NCI-H2081 (cell line): ENCODE data around the gene C2CD2L.
A peak's percentile ranks its signal among the peaks of the same experiment; 100 is the strongest.
"Not testable (repeated sequence)": the region's sequence is repeated elsewhere in the genome, so short reads cannot be mapped to it uniquely, and the experiment has no call there.

Source experiments
- DNase-seq, 2 experiments: peaks; one replicate each; lab custom pipeline; 2025; lab: John Stamatoyannopoulos, UW

The C2CD2L gene

DNA sequence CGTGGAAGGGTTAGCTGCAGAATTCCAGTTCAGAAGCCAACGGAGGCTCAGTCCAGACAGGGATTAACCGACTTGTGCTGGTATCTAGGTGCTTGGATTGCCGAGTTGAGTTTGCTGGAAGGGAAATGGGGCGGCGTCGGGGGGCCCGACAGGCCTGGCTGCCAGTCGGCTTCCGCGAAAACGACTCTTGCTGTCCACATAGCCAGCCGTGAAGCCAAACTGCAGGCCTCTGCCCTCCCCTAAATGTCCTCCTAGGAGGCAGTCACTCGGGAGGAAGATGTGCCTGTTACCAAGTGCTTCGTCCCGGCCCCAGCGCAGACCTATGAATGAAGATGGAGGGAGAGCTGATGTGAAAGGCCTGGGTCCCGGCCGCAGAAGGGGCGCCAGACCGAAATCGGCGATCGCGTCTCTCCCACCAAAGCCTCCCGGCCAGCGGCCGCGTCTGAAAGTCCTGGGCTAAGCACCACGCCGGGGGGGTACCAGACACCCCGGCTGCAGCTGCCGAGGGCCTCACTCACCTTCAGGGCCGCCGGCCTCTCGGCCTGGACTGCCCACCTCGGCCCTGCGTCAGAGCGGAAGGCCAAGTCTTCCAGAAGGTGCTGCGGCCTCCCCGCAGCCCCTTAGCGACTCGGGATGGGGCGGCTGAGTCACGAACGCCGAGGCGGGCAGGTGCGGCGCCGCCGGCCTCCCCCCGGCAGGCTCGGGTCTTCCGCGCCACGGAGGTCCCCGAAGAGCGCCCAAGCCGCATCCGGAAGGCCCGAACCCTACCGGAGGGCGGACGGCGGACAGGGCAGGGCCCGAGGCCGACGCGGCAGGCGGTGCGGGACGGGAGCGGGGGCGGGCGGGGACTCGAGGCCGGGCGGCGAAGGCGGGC, 13.0 kb upstream of the C2CD2L start:
- peak in 1 of 2 experiments; percentile 50 for DNase-seq

DNA sequence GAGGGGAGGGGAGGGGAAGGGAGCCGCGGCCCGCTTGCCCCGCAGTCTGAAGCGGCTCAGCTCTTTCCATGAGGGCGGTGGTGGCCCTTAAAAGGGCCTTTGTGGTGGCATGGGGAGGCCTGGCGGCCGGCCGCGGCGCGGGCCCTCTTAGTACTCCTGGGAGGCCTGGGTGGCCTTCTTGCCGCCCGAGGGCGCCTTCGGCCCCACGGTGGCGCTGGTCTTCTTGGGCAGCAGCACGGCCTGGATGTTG, 12.4 kb upstream of the C2CD2L start:
- peak; percentile 62 to 83 for DNase-seq

DNA sequence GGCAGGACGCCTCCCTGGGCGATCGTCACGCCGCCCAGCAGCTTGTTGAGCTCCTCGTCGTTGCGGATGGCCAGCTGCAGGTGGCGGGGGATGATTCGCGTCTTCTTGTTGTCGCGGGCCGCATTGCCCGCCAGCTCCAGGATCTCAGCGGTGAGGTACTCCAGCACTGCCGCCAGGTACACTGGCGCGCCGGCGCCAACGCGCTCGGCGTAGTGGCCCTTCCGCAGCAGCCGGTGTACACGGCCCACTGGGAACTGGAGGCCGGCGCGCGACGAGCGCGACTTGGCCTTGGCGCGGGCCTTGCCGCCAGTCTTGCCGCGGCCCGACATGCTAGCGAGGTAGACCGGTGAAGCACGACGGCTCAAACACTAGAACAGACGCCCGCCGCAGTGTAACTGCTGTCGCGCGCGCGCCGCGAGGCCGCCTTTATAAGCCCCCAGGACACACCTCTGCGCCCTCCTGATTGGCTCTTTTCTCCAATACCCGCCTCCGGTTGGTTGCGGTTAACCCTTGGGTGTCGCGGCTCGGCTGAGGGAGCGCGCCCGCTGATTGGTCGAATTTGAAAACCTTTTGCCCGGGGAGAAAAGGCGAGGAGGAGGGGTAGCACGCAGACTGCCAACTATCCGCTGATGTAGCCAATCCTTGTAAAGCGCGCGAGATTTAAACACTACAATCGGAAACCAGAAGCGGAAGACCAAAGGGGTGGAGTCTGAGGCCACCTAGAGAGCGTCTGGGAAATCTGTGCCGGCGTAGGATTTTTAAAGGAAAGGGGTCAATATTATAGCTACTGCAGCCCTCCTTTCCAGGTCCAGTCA, 11.9 kb upstream of the C2CD2L start:
- peak; percentile 99 for DNase-seq

DNA sequence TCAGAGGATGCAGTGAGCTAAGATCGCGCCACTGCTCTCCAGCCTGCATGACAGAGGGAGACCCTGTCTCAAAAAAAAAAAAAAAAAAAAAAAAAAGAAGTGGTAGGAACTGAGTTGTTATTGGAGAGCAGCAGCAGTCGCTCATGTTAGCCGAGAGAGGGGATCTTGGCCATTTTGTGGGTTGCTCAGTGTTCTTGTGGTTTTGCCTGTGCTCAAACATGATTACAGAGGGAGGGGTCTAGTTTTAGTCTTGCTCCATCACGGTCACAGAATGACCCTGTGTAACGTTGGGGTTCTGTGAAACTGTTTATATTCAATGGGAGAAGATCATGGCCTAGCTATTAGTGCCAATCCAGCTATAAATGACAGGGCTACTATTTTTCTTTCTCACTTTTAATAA, 7.4 kb upstream of the C2CD2L start:
- no peak for DNase-seq

DNA sequence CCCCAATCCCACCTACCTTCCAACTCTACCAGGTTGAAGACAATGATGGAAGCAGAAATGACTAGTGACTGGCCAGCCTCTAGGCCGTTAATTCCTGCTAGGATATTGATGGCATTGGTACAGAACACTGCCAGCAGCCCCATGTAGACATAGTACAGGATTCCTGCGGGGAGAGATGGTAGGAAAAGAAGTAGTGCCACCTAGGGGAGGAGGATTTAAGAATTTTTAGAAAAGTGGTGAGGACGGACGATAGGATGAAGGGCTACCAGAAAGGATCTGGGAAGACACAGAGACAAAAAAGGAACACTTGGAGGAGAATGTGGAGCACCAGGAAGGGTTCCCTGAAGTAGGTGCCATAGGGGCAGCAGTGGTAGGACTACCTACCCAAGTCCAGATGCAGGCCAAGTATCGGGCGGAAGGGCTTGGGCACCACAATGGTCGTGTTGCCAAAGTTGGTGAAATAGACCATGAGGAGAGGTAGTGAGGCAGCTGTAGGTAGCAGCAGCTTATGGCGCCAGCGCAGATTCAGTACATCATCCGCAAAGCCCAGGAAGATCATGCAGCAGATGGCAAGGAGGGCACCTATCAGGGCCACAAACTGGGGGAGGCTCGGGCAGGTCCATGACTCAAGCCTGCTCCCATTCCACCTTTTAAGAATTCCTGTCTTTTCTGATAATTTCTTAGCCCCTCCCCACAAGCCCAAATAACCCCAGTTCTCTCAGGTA, 6.7 kb upstream of the C2CD2L start:
- peak; percentile 33 to 65 for DNase-seq

DNA sequence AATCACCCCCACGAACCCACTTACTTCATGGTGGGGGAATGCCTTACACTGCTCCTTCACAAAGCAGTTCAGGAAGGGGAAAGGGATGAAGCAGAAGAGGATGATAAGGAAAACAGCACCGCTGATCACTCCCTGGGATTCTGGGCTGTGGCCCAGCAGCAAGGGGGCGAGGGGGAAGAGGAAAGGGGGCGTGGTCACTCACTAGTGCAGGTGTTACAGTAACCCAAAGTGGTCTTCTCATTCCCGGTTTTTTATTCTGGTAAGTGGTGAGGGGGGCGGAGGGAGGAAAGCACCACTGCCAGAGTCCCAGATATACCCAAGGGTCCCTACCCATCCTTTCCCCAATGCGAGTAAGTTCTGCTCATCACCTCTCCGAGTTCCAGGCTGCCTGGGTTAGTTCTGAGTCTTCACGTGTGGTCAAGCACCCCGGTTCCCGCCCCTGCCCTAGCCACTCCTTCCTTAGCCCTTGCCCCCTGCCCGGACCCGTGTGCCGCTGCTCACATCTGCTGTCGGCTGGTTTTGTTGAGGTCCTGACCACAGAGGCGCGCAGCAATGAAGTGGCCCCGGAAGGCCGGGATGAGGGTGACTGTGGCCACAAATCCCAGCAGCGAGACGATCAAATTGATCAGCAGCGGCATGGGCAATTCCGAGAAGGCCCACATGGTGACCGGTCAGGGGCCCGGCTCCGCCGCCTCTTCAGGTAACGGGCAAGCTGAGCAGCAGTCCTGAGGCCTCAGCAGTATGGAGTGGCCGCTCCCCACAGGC, 6.0 kb upstream of the C2CD2L start:
- peak in 1 of 2 experiments; percentile 34 for DNase-seq

DNA sequence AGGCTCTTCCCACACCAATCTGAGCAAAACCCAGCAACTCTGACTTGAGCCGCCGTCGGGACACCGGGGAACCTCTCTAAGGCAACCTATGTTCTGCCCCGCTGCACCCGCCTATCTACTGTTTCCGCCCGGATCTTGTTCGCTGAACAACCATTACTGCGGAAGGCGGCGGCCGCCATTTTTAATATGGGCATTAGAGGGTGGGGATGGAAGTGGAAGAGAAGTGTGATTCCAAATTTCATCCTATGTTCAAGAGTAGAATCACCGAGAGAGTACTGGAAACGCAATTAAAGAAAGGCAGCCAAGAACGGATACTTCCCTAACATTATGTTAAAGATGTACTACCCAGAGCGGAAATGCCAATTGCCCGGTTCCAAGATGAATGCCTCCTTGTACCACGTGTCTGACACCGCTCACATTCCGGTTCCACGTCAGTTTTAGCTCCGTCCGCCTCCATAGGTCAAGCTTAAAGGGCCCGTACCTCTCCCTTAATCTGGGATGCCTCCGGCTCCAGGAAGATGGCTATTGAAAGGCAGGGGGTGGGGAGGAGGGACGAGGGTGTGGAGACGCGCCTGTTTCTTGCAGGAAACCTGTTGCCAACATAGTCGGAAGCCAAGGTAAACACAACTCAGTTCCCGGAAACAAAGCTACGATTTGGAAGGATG, 5.3 kb upstream of the C2CD2L start, which contains the start of gene DPAGT1:
TSS of gene DPAGT1 (minus strand) at position 95 of the 665 bp plus-strand sequence. CDS start 198 bp downstream, outside the sequence.
- DNase-seq: peak; percentile 92 to 98

DNA sequence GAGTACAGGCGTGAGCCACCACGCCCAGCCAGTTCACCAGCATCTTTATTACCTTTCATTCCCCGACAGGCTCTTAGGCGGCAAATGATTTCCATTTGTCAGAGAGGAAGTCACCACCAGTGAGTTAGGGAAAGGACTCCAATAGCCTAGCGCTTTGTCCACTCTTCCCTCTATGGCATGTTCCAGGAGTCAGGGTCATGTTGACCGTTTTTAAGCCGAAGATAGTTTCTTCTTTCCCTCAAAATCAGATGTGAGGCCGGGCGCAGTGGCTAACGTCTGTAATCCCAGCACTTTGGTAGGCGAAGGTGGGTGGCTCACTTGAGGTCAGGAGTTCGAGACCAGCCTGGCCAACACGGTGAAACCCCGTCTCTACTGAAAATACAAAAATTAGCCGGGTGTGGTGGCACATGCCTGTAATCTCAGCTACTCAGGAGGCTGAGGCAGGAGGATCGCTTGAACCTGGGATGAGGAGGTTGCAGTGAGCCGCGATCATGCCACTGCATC, 3.9 kb upstream of the C2CD2L start:
- DNase-seq: not testable (repeated sequence)

DNA sequence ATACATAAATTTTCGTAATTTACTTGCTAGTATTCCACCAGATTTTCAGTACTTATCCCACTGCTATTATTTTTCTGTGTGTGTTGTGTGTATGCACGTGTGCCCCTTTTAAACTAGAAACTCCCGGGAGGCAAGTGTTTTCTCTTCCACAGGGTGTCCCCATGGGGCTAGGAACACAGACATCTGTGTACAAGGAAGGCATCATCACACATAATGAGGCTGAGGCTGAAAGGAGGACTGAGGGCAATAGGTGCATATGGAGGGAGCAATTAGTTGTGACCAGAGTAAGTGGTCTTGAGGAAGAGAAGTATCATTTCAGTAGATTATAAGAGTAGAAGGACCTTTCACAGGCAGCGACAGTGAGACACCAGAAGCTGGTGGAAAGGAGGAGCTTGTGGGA, 3.4 kb upstream of the C2CD2L start:
- no peak for DNase-seq

DNA sequence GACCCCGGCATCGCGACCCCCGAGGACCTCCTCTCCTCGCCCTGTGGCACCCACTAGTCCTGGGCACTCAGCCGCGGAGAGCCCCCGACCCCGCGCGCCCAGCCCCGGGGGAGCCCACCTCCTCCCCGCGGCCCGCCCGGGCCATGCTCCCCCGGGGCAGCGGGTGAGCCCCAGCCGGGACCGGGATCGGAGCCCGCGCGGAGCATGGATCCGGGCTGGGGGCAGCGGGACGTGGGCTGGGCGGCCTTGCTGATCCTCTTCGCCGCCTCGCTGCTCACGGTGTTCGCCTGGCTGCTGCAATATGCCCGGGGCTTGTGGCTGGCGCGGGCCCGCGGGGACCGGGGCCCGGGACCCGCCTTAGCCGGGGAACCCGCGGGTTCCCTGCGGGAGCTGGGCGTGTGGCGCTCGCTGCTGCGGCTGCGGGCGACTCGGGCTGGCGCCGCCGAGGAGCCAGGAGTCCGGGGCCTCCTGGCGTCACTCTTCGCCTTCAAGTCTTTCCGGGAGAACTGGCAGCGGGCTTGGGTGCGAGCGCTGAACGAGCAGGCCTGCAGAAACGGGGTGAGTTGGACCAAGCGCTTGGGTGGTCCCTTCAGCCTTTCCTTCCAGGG, 498 bp downstream of the C2CD2L start:
- no peak for DNase-seq

DNA sequence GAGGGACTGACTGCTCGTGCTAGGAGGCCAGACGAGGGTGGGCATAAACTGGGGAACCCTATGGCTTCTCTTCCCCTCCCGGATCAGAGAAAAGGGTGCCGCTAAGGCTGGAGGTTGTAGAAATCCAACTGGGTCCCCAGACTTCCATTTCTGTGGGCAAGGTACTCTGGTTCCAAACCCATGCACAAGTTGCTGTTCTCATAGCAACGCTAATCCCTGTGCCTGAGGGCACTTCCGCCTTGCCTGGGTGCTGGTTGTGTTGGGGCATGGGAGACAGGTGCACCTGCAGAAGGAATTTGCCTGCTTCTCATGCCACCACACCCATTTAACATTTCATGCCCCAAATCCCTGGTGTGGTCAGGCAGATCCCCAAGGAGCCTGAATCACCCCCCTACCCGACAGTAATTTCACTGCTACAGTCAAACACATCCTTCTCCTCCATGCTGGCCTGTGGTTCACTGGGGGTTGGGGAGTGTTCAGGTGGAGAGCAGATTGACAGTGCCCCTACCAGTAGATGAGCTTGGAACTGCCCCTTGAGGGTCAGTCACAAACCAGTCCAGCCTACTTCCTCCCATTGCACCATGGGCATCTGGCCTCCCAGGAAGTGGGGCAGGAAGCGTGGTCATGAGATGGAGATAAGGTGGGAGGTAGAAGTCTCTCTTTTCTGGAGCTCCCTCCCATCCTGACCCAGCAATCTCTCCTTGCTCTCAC, 1.2 kb downstream of the C2CD2L start:
- DNase-seq: peak; percentile 63 to 70

DNA sequence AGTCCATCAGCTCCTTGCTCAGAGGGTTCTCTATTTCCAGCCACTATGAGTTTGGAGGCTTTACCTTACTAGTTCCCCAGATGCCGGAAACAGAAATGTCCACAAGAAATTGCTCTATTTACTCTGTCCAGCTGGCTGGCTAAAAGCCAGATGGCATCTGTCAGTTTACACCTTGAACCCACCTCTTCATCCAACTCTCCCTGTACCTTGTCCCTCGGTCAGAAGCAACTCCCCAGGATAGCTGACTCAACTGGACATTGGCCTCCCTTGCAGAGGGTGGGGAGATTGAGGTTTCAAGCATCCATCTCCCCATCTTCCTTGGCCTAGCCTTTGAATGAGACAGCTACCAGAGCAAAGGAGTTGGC, 1.7 kb downstream of the C2CD2L start:
- no peak for DNase-seq

DNA sequence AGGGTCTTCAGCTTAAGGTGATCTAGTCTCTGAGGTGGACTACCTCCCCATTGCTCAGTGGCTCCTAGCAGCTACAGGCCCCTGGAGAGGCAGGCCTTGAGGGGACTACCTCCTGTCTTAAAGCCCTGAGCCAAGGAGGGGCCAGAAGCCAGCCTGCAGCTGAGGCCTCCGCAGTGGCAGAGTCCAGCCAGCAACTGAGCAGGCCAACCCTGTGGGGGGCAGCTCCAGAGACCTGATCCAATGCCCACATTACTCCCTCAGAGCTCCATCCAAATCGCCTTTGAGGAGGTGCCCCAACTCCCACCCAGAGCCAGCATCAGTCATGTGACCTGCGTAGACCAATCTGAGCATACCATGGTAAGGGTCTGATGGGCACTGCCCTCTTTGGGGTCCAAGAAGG, 2.7 kb downstream of the C2CD2L start:
- DNase-seq: no peak

DNA sequence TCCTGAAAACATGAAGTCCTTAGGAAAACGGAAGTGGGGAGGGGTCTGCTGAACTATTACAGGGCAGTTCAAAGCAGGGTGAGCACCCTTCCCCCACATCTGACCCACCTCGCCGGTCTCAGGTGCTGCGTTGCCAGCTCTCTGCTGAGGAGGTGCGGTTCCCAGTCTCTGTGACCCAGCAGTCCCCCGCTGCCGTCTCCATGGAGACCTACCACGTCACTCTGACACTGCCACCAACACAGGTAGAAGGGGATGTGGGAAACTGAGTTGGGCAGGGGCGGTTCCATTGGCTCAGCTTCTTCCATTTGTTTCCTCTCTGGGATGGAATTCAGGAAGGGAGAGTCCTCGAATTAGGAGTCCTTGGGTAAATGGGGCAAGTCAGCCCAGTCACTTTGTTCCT, 3.3 kb downstream of the C2CD2L start:
- DNase-seq: no peak

DNA sequence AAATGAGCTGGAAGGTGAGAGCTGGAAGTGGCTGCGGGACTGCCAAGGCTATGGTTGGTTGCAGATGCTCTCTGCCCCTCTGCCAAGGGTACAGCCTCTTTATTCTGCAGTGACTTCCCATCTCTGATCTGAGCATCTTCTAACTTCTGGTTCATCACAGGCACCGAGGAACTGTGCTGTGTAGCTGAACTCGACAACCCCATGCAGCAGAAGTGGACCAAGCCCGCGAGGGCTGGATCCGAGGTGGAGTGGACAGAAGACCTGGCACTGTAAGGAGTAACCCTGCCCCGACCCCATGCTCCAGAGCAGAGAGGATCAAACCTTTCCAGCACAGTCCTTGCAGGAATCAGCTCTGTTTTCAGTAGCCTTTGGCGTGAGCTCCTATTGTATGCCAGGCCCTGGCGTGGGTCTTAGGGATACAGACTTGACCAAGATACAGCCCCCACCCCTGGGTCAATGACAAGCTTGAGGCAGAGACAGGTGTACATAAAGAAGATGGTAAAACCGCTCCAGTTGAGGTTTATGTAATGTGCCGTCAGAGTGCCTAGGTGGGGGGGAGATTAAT, 4.3 kb downstream of the C2CD2L start:
- DNase-seq: no peak

DNA sequence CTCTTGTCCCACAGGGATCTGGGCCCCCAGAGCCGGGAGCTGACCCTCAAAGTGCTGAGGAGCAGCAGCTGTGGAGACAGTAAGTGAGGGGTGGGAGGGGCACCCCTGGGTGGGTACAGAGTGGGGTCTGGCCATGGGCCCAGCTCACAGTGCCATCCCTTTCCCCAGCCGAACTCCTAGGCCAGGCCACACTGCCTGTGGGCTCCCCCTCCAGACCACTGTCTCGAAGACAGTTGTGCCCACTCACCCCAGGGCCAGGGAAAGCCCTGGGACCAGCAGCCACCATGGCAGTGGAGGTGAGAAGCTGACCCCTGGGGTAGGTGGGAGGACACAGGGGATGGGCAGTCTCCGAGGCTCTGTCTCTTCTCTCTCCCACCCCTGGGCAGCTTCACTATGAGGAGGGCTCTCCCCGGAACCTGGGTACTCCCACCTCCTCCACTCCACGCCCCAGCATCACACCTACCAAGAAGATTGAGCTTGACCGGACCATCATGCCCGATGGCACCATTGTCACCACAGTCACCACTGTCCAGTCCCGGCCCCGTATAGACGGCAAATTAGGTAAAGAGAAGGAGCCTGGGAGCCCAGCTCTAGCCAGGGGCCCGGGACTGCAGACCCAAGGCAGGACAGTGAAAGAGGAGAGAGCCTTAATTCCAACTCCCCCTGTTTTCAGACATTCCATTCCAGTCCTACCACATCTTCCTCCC, 5.3 kb downstream of the C2CD2L start:
- no peak for DNase-seq

DNA sequence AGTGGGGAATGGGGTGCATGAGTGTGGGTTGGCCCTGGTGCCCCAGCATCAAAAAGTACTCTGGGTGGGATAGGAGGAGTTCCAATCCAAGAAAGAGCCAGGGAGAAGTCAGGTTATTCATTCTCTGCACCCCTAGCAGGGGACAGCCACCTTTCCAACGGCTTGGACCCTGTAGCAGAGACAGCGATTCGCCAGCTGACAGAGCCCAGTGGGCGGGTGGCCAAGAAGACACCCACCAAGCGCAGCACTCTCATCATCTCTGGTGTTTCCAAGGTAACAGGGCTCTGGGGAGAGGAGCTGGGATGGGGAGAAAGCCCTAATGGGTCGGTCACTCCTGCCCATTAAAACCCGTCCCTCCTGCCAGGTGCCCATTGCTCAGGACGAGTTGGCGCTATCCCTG, 6.6 kb downstream of the C2CD2L start:
- no peak for DNase-seq

DNA sequence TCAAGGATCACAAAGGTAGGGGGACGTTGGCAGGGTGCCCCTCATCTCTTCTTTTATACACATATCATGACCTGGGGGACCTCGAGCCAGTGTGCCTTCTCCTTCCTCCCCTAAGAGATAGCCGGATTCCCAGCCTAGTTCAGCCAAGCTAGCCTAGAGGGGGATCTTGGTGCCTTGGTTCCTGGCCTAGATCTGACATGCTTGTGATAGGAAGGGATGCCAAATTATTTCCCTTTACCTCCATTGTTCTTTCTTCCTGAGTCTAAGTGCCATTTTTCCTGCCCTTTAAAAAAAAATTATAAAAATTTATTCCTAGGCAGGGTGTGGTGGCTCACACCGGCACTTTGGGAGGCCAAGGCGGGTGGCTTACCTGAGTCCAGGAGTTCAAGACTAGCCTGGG, 7.2 kb downstream of the C2CD2L start:
- no peak for DNase-seq
